ENCODE measurements around the gene SLC17A6. TPM values are rescaled to one million over a fixed set of nuclear protein-coding genes. Genes with fewer than 3 reads are reported as not detected.

The SLC17A6 gene
- total RNA-seq, 2 experiments from 2014 or later, result not detected

DNA sequence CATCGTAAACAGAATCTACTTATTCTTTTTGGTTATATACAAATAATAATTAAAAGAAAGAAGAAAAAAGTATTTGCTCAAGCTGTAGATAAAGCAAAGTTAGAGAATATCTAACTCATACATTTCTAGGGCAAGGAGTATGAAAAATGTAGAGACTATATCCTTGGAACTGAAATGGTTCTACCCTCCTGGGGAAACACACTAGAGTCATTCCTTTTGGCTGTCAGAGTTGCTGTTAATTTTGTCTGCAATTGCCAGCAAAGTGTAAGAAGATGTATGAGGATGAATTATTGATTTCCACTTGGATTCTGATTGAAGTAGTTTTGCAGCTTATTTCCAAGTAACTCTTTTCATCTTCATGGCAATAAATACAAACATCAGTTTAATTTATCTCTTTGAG lies 69.1 kb downstream of the SLC17A6 start:
- ChIA-PET CTCF (no interaction called here), POLR2A (no interaction called here)
- no peaks in the 10 kb centered on the region for H3K4me1 ChIP-seq (ENCODE audit: insufficient read depth, low read length)
- no peak overlapping the region for H3K27ac Mint-ChIP-seq
- no peak overlapping the region for H3K4me3 Mint-ChIP-seq
- intact Hi-C loops (cut with DNase I, micrococcal nuclease), result no loop called here
- H3K27me3 Mint-ChIP-seq, result peaks cover 11% of the 10 kb centered on the region
- no peaks in the 10 kb centered on the region for H3K36me3 ChIP-seq (ENCODE audit: insufficient read depth, low read length)
- H3K4me3 ChIP-seq (ENCODE audit: low read length), result no peak overlapping the region
- H3K36me3 Mint-ChIP-seq (ENCODE audit: low read depth), result no peaks in the 10 kb centered on the region
- no peak overlapping the region for H3K27ac ChIP-seq (ENCODE audit: low read depth in 1 of 2, low read length in 2 of 2)
- H3K9me3 ChIP-seq (ENCODE audit: control insufficient read depth in 1 of 2, insufficient read depth in 1 of 2, low read length in 2 of 2), result no peaks in the 10 kb centered on the region
- TF ChIP-seq, protein P1, sequence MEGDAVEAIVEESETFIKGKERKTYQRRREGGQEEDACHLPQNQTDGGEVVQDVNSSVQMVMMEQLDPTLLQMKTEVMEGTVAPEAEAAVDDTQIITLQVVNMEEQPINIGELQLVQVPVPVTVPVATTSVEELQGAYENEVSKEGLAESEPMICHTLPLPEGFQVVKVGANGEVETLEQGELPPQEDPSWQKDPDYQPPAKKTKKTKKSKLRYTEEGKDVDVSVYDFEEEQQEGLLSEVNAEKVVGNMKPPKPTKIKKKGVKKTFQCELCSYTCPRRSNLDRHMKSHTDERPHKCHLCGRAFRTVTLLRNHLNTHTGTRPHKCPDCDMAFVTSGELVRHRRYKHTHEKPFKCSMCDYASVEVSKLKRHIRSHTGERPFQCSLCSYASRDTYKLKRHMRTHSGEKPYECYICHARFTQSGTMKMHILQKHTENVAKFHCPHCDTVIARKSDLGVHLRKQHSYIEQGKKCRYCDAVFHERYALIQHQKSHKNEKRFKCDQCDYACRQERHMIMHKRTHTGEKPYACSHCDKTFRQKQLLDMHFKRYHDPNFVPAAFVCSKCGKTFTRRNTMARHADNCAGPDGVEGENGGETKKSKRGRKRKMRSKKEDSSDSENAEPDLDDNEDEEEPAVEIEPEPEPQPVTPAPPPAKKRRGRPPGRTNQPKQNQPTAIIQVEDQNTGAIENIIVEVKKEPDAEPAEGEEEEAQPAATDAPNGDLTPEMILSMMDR (IDR thresholded peaks at IDR 0.05), result no peak
- DNase-seq (no peak), ATAC-seq (ENCODE audit: poor library complexity) (no peak)
- no peaks in the 10 kb centered on the region for H3K9me3 Mint-ChIP-seq
- no peaks in the 10 kb centered on the region for H3K4me1 Mint-ChIP-seq (ENCODE audit: low read depth)
- H3K27me3 ChIP-seq (ENCODE audit: control insufficient read depth in 1 of 2, insufficient read depth in 2 of 2, low read length in 2 of 2), result no peaks in the 10 kb centered on the region

DNA sequence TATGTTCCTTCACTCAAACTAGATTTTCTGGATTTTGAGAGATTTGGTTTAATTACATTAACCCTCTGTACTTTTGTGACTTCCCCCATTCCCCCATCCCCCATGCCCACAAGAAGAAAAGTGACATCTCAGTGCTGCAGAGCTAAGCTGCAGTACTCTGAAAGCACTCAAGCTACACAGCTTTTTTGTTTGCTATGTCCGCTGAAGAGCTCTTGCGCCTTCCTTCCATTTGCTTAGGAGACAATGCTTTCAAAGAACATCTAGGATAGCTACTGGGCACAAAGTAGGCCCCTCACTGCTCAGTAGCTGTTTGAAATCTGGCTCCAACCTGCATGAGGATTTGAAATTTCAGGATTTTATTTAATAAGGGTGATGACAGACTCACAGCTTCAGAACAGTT lies 69.7 kb downstream of the SLC17A6 start:
- Mint-ChIP-seq H3K4me3 (no peak overlapping the region), H3K27ac (no peak overlapping the region), H3K27me3 (peaks cover 11% of the 10 kb centered on the region), H3K36me3 (ENCODE audit: low read depth) (no peaks in the 10 kb centered on the region), H3K9me3 (no peaks in the 10 kb centered on the region), H3K4me1 (ENCODE audit: low read depth) (no peaks in the 10 kb centered on the region)
- ChIA-PET POLR2A (no interaction called here), CTCF (no interaction called here)
- Histone ChIP-seq H3K27ac (ENCODE audit: low read depth in 1 of 2, low read length in 2 of 2) (no peak overlapping the region), H3K4me3 (ENCODE audit: low read length) (no peak overlapping the region), H3K27me3 (ENCODE audit: control insufficient read depth in 1 of 2, insufficient read depth in 2 of 2, low read length in 2 of 2) (no peaks in the 10 kb centered on the region), H3K4me1 (ENCODE audit: insufficient read depth, low read length) (no peaks in the 10 kb centered on the region), H3K9me3 (ENCODE audit: control insufficient read depth in 1 of 2, insufficient read depth in 1 of 2, low read length in 2 of 2) (no peaks in the 10 kb centered on the region), H3K36me3 (ENCODE audit: insufficient read depth, low read length) (no peaks in the 10 kb centered on the region)
- DNase-seq (no peak), ATAC-seq (ENCODE audit: poor library complexity) (no peak)
- intact Hi-C loops (cut with DNase I, micrococcal nuclease), result no loop called here
- TF ChIP-seq, protein P1 (IDR thresholded peaks at IDR 0.05), result no peak

DNA sequence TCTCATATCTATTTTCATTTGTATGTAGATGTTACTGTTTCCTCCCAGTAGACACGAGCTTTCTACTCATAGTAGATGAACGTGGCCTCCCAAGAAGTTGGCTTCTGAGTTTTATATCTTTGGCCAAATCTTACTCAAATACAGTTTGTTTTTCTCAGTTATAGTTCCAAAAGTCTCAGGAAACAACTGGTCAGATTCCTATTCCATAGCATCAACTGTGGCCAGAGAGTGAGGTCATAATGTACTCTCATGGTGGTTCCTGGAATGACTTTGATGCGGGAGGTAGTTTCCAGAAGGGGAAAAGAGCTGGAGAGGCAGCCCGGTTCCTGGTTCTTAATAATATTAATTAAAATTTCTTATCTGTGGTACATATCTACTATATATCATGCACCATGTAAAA lies 77.3 kb downstream of the SLC17A6 start:
- no peak overlapping the region for H3K4me3 ChIP-seq (ENCODE audit: low read length)
- no peak overlapping the region for H3K4me3 Mint-ChIP-seq
- ChIA-PET CTCF (no interaction called here), POLR2A (no interaction called here)
- H3K27ac ChIP-seq (ENCODE audit: low read depth in 1 of 2, low read length in 2 of 2), result no peak overlapping the region
- H3K36me3 ChIP-seq (ENCODE audit: insufficient read depth, low read length), result no peaks in the 10 kb centered on the region
- DNase-seq, result no peak
- no peaks in the 10 kb centered on the region for H3K27me3 ChIP-seq (ENCODE audit: control insufficient read depth in 1 of 2, insufficient read depth in 2 of 2, low read length in 2 of 2)
- peaks cover 2% of the 10 kb centered on the region for H3K9me3 Mint-ChIP-seq
- no peak for ATAC-seq (ENCODE audit: poor library complexity)
- peaks cover 4% of the 10 kb centered on the region for H3K27me3 Mint-ChIP-seq
- H3K27ac Mint-ChIP-seq, result no peak overlapping the region
- TF ChIP-seq, protein P1 (IDR thresholded peaks at IDR 0.05), result no peak
- intact Hi-C loops (cut with DNase I, micrococcal nuclease), result no loop called here
- no peaks in the 10 kb centered on the region for H3K4me1 ChIP-seq (ENCODE audit: insufficient read depth, low read length)
- H3K4me1 Mint-ChIP-seq (ENCODE audit: low read depth), result no peaks in the 10 kb centered on the region
- no peaks in the 10 kb centered on the region for H3K9me3 ChIP-seq (ENCODE audit: control insufficient read depth in 1 of 2, insufficient read depth in 1 of 2, low read length in 2 of 2)
- no peaks in the 10 kb centered on the region for H3K36me3 Mint-ChIP-seq (ENCODE audit: low read depth)

Data from CD4-positive, alpha-beta T cell (primary cell).